Endothelial cell of umbilical vein (primary cell): ENCODE data around the gene SFTPB. TPM values are rescaled to one million over a fixed set of nuclear protein-coding genes. Genes with fewer than 3 reads are reported as not detected.

Source experiments
- Bru-seq: library from RNA; stranded (reverse); fragments of 400-500 nt; gene quantifications from one replicate; lab custom pipeline; 2021; lab: Mats Ljungman, UMichigan
- BruChase-seq, 2 experiments: library from RNA; stranded (reverse); fragments of 400-500 nt; gene quantifications; one replicate each; lab custom pipeline; 2021; lab: Mats Ljungman, UMichigan
- BruUV-seq: library from RNA; stranded (reverse); fragments of 400-500 nt; replicated peaks from 2 replicates; lab custom pipeline; 2021; lab: Mats Ljungman, UMichigan
- CTCF ChIA-PET: fragments of 300-600, 350-600 bp; sonication (Branson Sonifier 250); formaldehyde crosslinking; loops from one replicate; lab custom pipeline; 2021; ENCODE audit warnings: antibody characterized with exemption, inconsistent platforms; lab: Charles Lee
- POLR2A ChIA-PET: fragments of 300-600, 350-600 bp; sonication (Branson Sonifier 250); formaldehyde crosslinking; loops from one replicate; lab custom pipeline; 2021; ENCODE audit warnings: antibody characterized with exemption, inconsistent platforms; lab: Charles Lee
- DNase-seq: peaks from one replicate; pipeline ENCODE4 v3.0.0-alpha.2; 2011; ENCODE audit warnings: low read depth, low spot score
- FAIRE-seq: peaks from 2 replicates; lab custom pipeline; 2011; peaks lifted over from hg19 to GRCh38; lab: Jason Lieb, UNC
- H2AFZ ChIP-seq: 2 replicates; pipeline ENCODE4 v1.6.0; 2012; ENCODE audit warnings: low read depth, low read length, control low read depth, inconsistent platforms
- H3K27ac ChIP-seq: 2 replicates; pipeline ENCODE4 v1.5.1; 2011; ENCODE audit warnings: low read depth, mild to moderate bottlenecking, control low read depth, low read length, moderate library complexity; ENCODE audit not compliant: insufficient read depth
- H3K27me3 ChIP-seq, 2 experiments: 2 replicates each; pipeline versions ENCODE4 v1.6.0 to v1.6.1; 2011; ENCODE audit warnings: low read length in 2 of 2, mixed read lengths in 1 of 2; ENCODE audit not compliant: control insufficient read depth in 2 of 2, insufficient read depth in 2 of 2
- H3K36me3 ChIP-seq, 2 experiments: 2 replicates in 1 of 2; 3 replicates in 1 of 2; pipeline ENCODE4 v1.5.1; 2011; ENCODE audit warnings: low read length in 2 of 2, mild to moderate bottlenecking in 1 of 2, moderate library complexity in 1 of 2; ENCODE audit not compliant: control insufficient read depth in 2 of 2, insufficient read depth in 2 of 2; ENCODE audit errors: extremely low read depth in 1 of 2
- H3K4me1 ChIP-seq: 3 replicates; pipeline ENCODE4 v1.5.1; 2011; ENCODE audit warnings: mild to moderate bottlenecking, low read length; ENCODE audit not compliant: control insufficient read depth, insufficient read depth; ENCODE audit errors: extremely low read depth
- H3K4me2 ChIP-seq: 2 replicates; pipeline ENCODE4 v1.6.1; 2011; ENCODE audit warnings: low read length, control low read depth, mixed read lengths; ENCODE audit not compliant: insufficient read depth
- H3K4me3 ChIP-seq, 3 experiments: fragments of 200-600 bp in 1 of 3; sonication (generic), shearing (Covaris generic) in 1 of 3; replicated peaks in 1 of 3; 2 replicates each; pipeline ENCODE4 v1.5.1; 2011 to 2016; ENCODE audit warnings: control low read depth in 3 of 3, low read length in 3 of 3, mild to moderate bottlenecking in 2 of 3, inconsistent platforms in 1 of 3, low read depth in 1 of 3, moderate library complexity in 1 of 3; ENCODE audit not compliant: insufficient read depth in 1 of 3
- H3K79me2 ChIP-seq: 2 replicates; pipeline ENCODE4 v1.6.0; 2012; ENCODE audit warnings: low read length, inconsistent platforms; ENCODE audit not compliant: control insufficient read depth, insufficient read depth
- H3K9ac ChIP-seq: replicated peaks from 2 replicates; pipeline ENCODE3; 2011; ENCODE audit warnings: low read length, control low read depth; ENCODE audit not compliant: insufficient read depth; ENCODE audit errors: extremely low read depth
- H3K9me1 ChIP-seq: replicated peaks from 3 replicates; pipeline ENCODE4 v1.6.0; 2011; ENCODE audit warnings: mild to moderate bottlenecking, low read length; ENCODE audit not compliant: control insufficient read depth, insufficient read depth; ENCODE audit errors: extremely low read depth
- H3K9me3 ChIP-seq: replicated peaks from 2 replicates; pipeline ENCODE4 v1.5.1; 2012; ENCODE audit warnings: low read length, inconsistent platforms; ENCODE audit not compliant: control insufficient read depth, insufficient read depth
- H4K20me1 ChIP-seq: replicated peaks from 2 replicates; pipeline ENCODE3; 2011; ENCODE audit warnings: mild to moderate bottlenecking, low read length; ENCODE audit not compliant: control insufficient read depth, insufficient read depth; ENCODE audit errors: extremely low read depth
- EZH2 ChIP-seq: IDR thresholded peaks from 2 replicates; pipeline ENCODE4 v1.6.1; 2012; ENCODE audit warnings: borderline replicate concordance, low read depth, mild to moderate bottlenecking, moderate library complexity, low read length, inconsistent platforms; ENCODE audit not compliant: severe bottlenecking
- FOS ChIP-seq: IDR thresholded peaks from 2 replicates; pipeline ENCODE4 v1.6.1; 2011; ENCODE audit warnings: mild to moderate bottlenecking, low read length, moderate library complexity, borderline replicate concordance; ENCODE audit not compliant: insufficient read depth
- GATA2 ChIP-seq: IDR thresholded peaks from 2 replicates; pipeline ENCODE4 v1.7.0; 2011; ENCODE audit warnings: low read depth, mild to moderate bottlenecking, moderate library complexity, mixed read lengths, low read length; ENCODE audit not compliant: insufficient read length, insufficient read depth
- JUN ChIP-seq: IDR thresholded peaks from 2 replicates; pipeline ENCODE4 v1.6.1; 2011; ENCODE audit warnings: borderline replicate concordance, low read depth; ENCODE audit not compliant: insufficient read length, insufficient read depth
- MYC ChIP-seq: IDR thresholded peaks from one replicate; pipeline ENCODE4 v1.6.1; 2011; ENCODE audit warnings: mild to moderate bottlenecking, low read depth, low read length
- POLR2A ChIP-seq: IDR thresholded peaks from 2 replicates; pipeline ENCODE4 v1.6.1; 2012; ENCODE audit warnings: low read depth, mild to moderate bottlenecking, control low read depth, low read length
- POLR2AphosphoS5 ChIP-seq: IDR thresholded peaks from 2 replicates; pipeline ENCODE4 v1.6.1; 2012; ENCODE audit warnings: low read depth, mild to moderate bottlenecking, control low read depth, low read length, moderate library complexity; ENCODE audit not compliant: insufficient read depth
- dilution Hi-C: fragments of 300-500 bp; cut with MboI; formaldehyde crosslinking; loops from one replicate; pipeline ENCODE4 v1.15.0; 2019; ENCODE audit warnings: low sequenced_read_pairs; ENCODE audit not compliant: extremely low pct_ligation_motif_present
- intact Hi-C: fragments of 100-400 bp; cut with micrococcal nuclease; formaldehyde crosslinking; loops from one replicate; pipeline ENCODE4 v1.10.0; 2022
- long read RNA-seq: library from polyadenylated mRNA; stranded (forward); transcript quantifications from one replicate; pipeline ENCODE4 v2.0.0, GENCODE V29; 2021
- polyA minus RNA-seq, 3 experiments: library from RNA; depleted of rRNA, polyadenylated mRNA; stranded (reverse); fragments of >200 nt; gene quantifications; 1 replicate in 1 of 3; 2 replicates in 2 of 3; pipeline ENCODE4 v1.2.3, GENCODE V29; 2011
- polyA plus RNA-seq, 4 experiments: library from polyadenylated mRNA; depleted of rRNA in 3 of 4; stranded (reverse) in 3 of 4; unstranded in 1 of 4; fragments of >200 nt; gene quantifications; 2 replicates each; pipeline versions ENCODE4 v1.2.1 to v1.2.3, GENCODE V29; 2011 to 2012; ENCODE audit warnings: missing spikeins in 1 of 4
- total RNA-seq: library from RNA; stranded (reverse); gene quantifications from 2 replicates; pipeline ENCODE4 v1.2.3, GENCODE V29; 2021
- TF ChIP-seq, protein P1 (sequence below), 2 donors: IDR thresholded peaks; 1 replicate in 1 of 2; 2 replicates in 1 of 2; pipeline ENCODE4 v1.5.1; 2011; ENCODE audit warnings: low read length in 2 of 2, mild to moderate bottlenecking in 2 of 2, moderate library complexity in 2 of 2, control low read depth in 1 of 2, inconsistent platforms in 1 of 2, low read depth in 1 of 2; ENCODE audit not compliant: insufficient read depth in 1 of 2; ENCODE audit errors: extremely low read depth in 1 of 2
- TF ChIP-seq, protein P2 (sequence below): IDR thresholded peaks from 2 replicates; pipeline ENCODE4 v1.6.1; 2011; ENCODE audit not compliant: insufficient read depth, insufficient read length

SFTPB gene
- total RNA-seq (not detected in 2 replicates), polyA plus RNA-seq (not detected in 2 replicates), polyA minus RNA-seq (not detected in 2 replicates), Bru-seq, nascent RNA (not detected), BruChase-seq, experiment 1, labeled RNA remaining after a 6-hour chase (not detected), BruChase-seq, experiment 2, labeled RNA remaining after a 2-hour chase (not detected)
- not detected in 2 replicates for polyA plus RNA-seq (2011; cell fraction: cytosol; rRNA removed)
- not detected in 2 replicates for polyA plus RNA-seq (2011; cell fraction: nucleus; rRNA removed)
- not detected in 2 replicates for polyA plus RNA-seq (2012)
- polyA minus RNA-seq (2011; cell fraction: cytosol; rRNA and poly(A)+ RNA removed), result not detected
- polyA minus RNA-seq (2011; cell fraction: nucleus; rRNA and poly(A)+ RNA removed), result not detected in 2 replicates
- long read RNA-seq, result 0 reads

DNA sequence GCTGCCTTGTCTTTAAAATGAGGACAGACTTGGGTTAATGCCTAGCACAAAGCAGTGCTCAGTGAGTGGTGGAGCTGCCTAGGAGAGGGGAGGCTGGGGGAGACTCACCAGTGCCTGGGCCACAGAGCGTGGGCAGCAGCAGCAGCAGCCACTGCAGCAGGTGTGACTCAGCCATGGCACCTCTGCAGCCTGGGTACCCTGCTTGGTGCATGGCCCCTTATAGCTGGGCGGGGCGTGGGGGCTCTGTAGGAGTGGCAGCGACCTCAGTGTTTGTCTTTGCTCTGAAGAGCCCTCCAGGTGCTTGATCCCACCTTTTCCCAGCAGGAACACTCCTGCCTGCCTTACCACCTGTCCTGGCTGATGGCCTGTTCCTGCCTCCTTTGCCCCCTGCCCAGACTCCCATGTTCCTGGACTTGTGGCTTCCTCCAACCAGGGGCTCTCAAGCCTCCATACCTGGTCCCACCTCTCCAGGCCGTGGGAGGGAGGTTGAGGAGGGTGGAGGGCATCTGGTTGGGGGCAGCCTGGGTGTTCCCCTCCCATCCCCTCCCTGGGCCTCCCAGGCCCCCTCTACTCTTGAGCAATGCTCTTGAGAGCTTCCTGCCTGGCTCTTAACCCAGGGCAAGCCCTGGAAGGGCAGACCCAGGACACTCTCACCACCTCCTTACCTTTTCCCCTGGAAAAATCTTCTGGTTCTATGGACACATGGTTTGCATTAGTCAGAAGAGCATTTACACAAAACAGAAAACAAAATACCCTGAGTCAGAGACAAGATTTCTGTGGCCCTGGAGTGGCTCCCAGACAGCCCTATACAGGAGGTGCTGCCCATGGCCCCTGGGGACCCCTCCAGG is at the start of gene SFTPB:
Gene SFTPB, minus strand, starts transcription at position 191 of the 848 bp plus-strand sequence. Its CDS starts 16 bp downstream, at position 175.
- intact Hi-C loops, result no loop called here
- peaks cover 2% of the 10 kb centered on the region for H3K4me1 ChIP-seq
- no peak within 1 kb of the TSS for H3K4me2 ChIP-seq
- no peaks in the 10 kb centered on the region for H3K79me2 ChIP-seq
- dilution Hi-C loops, result no loop called here
- CTCF ChIA-PET, result interaction anchor here (0.6 to 1.3 kb wide), 2 partner anchors 11 to 85 kb away, joined by 3 to 4 read pairs; no protein-coding TSS in a partner anchor
- no peak within 1 kb of the TSS for H3K4me3 ChIP-seq
- TF ChIP-seq POLR2AphosphoS5 (no peak), JUN (no peak), EZH2 (no peak), GATA2 (no peak), POLR2A (no peak), MYC (no peak), FOS (no peak)
- TF ChIP-seq, protein P1, sequence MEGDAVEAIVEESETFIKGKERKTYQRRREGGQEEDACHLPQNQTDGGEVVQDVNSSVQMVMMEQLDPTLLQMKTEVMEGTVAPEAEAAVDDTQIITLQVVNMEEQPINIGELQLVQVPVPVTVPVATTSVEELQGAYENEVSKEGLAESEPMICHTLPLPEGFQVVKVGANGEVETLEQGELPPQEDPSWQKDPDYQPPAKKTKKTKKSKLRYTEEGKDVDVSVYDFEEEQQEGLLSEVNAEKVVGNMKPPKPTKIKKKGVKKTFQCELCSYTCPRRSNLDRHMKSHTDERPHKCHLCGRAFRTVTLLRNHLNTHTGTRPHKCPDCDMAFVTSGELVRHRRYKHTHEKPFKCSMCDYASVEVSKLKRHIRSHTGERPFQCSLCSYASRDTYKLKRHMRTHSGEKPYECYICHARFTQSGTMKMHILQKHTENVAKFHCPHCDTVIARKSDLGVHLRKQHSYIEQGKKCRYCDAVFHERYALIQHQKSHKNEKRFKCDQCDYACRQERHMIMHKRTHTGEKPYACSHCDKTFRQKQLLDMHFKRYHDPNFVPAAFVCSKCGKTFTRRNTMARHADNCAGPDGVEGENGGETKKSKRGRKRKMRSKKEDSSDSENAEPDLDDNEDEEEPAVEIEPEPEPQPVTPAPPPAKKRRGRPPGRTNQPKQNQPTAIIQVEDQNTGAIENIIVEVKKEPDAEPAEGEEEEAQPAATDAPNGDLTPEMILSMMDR (IDR thresholded peaks at IDR 0.05; ENCODE audit: extremely low read depth in 1 of 2, insufficient read depth in 1 of 2, low read depth in 1 of 2, low read length in 2 of 2), result no peak
- TF ChIP-seq, protein P2, sequence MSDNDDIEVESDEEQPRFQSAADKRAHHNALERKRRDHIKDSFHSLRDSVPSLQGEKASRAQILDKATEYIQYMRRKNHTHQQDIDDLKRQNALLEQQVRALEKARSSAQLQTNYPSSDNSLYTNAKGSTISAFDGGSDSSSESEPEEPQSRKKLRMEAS, result no peak
- H3K27me3 ChIP-seq, result no peaks in the 10 kb centered on the region
- no peaks in the 10 kb centered on the region for H3K36me3 ChIP-seq
- no peak within 1 kb of the TSS for H2AFZ ChIP-seq
- no peaks in the 10 kb centered on the region for H3K9me1 ChIP-seq
- no peak for FAIRE-seq
- H3K9me3 ChIP-seq, result no peaks in the 10 kb centered on the region
- H4K20me1 ChIP-seq, result no peaks in the 10 kb centered on the region
- H3K27ac ChIP-seq, result no peak within 1 kb of the TSS
- POLR2A ChIA-PET, result no interaction called here
- DNase-seq, result no peak
- no TSS peak for BruUV-seq
- no peak within 1 kb of the TSS for H3K9ac ChIP-seq
